ENCODE results near the gene CRHR1. TPM values are rescaled to one million over a fixed set of nuclear protein-coding genes. Genes with fewer than 3 reads are reported as not detected.

Gene CRHR1
- total and polyA plus RNA-seq, 4 donors = 1.9 to 10.4 (median 5.6) TPM

GRCh38 chr17:45876539-45876938 is 92.4 kb downstream of the CRHR1 start:
- no peak overlapping the region for H3K4me3 ChIP-seq (ENCODE audit: low read depth, low read length)
- DNase-seq (ENCODE audit: low read depth in 4 of 6, low spot score in 6 of 6) = no peak
- no peaks in the 10 kb centered on the region for H3K9me3 ChIP-seq (ENCODE audit: control insufficient read depth, insufficient read depth, low read length)
- H3K36me3 ChIP-seq (ENCODE audit: control insufficient read depth, insufficient read depth, low read length) = no peaks in the 10 kb centered on the region
- H3K27ac ChIP-seq (ENCODE audit: low read depth, low read length) = no peak overlapping the region
- H3K27me3 ChIP-seq (ENCODE audit: control insufficient read depth, insufficient read depth, low read length) = no peaks in the 10 kb centered on the region
- H3K4me1 ChIP-seq (ENCODE audit: control insufficient read depth, insufficient read depth, low read length) = no peaks in the 10 kb centered on the region
- WGBS (ENCODE audit: insufficient coverage) = 33% methylated on average over 1 of the region's 3 CpGs

GRCh38 chr17:45877467-45877866 is 93.3 kb downstream of the CRHR1 start:
- DNase-seq (ENCODE audit: low read depth in 4 of 6, low spot score in 6 of 6) = no peak
- H3K36me3 ChIP-seq (ENCODE audit: control insufficient read depth, insufficient read depth, low read length) = no peaks in the 10 kb centered on the region
- WGBS (ENCODE audit: insufficient coverage) = no CpG with 5 or more reads among the region's 1 CpG
- no peak overlapping the region for H3K4me3 ChIP-seq (ENCODE audit: low read depth, low read length)
- H3K27ac ChIP-seq (ENCODE audit: low read depth, low read length) = no peak overlapping the region
- no peaks in the 10 kb centered on the region for H3K4me1 ChIP-seq (ENCODE audit: control insufficient read depth, insufficient read depth, low read length)
- no peaks in the 10 kb centered on the region for H3K27me3 ChIP-seq (ENCODE audit: control insufficient read depth, insufficient read depth, low read length)
- no peaks in the 10 kb centered on the region for H3K9me3 ChIP-seq (ENCODE audit: control insufficient read depth, insufficient read depth, low read length)

DNA sequence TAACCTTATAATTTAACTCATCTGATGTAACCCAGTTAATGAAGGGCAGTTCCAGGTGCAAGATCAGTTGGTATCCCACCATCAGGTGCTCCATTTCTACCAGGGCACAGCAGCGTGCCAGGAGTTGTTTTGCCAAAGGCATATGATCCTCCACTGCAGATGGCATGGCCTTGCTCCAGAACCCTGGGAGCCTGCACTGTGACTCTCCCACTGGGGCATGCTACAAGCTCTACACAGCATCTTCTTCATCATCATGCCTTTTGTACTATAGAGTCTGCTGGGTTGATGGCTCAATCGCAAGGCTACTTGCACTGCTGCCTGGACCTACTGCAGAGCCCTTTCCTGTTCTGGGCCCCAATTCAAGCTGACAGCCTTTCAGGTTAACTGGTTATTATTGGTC is 98.9 kb downstream of the CRHR1 start:
- Histone ChIP-seq H3K9me3 (ENCODE audit: control insufficient read depth, insufficient read depth, low read length) (no peaks in the 10 kb centered on the region), H3K4me1 (ENCODE audit: control insufficient read depth, insufficient read depth, low read length) (no peaks in the 10 kb centered on the region), H3K27me3 (ENCODE audit: control insufficient read depth, insufficient read depth, low read length) (no peaks in the 10 kb centered on the region), H3K27ac (ENCODE audit: low read depth, low read length) (no peak overlapping the region), H3K4me3 (ENCODE audit: low read depth, low read length) (no peak overlapping the region), H3K36me3 (ENCODE audit: control insufficient read depth, insufficient read depth, low read length) (no peaks in the 10 kb centered on the region)
- WGBS (ENCODE audit: insufficient coverage) = 85% methylated on average over 1 of the region's 2 CpGs
- DNase-seq (ENCODE audit: low read depth in 4 of 6, low spot score in 6 of 6) = no peak

Other genes with a start within 250 kb of the CRHR1 start
- under 1 TPM in 1 of 2 donors, not detected in 1; 0.10 TPM for gene SPPL2C, start 60.6 kb downstream of the CRHR1 start, total RNA-seq
- under 1 TPM; 0.19 to 0.38 TPM for gene SPPL2C, start 60.6 kb downstream of the CRHR1 start, polyA plus RNA-seq (ENCODE audit: insufficient read length in 2 of 2)
- 10 to 100 TPM; 48.2 to 83.0 TPM for gene MAPT, start 110.2 kb downstream of the CRHR1 start, total RNA-seq
- 100 to 1,000 TPM; 439 to 446 TPM for gene MAPT, start 110.2 kb downstream of the CRHR1 start, polyA plus RNA-seq (ENCODE audit: insufficient read length in 2 of 2)
- gene STH, start 214.9 kb downstream of the CRHR1 start, total RNA-seq = 1 to 10 TPM in 1 of 2 donors, under 1 TPM in 1; 0.66 to 3.1 TPM
- gene STH, start 214.9 kb downstream of the CRHR1 start, polyA plus RNA-seq (ENCODE audit: insufficient read length in 2 of 2) = 1 to 10 TPM in 1 of 2 donors, not detected in 1; 2.4 TPM